Measurements from ENCODE around the gene TCTA. TPM values are rescaled to one million over a fixed set of nuclear protein-coding genes. Genes with fewer than 3 reads are reported as not detected.

The TCTA gene
- total and polyA plus RNA-seq, 10 of the 15 experiments (the other 5 are each of a cell fraction or from before 2014, with no cell fraction given) = 6.5 to 30.5 (median 18.3) TPM

- DNase-seq (ENCODE audit: low read depth, low spot score) = no peak
- H3K36me3 ChIP-seq (ENCODE audit: control insufficient read depth in 2 of 2, insufficient read depth in 2 of 2, low read length in 1 of 2) = peaks cover 0 to 4% of the 10 kb centered on the region in 2 experiments; a peak in 2 of 4 replicates
- RAD21 ChIA-PET (ENCODE audit: unreplicated experiment) = interaction anchor here (1.1 kb wide), 1 partner anchor 45 kb away, joined by 3 read pairs; the partner anchor contains the start of gene USP4
- H3K4me2 ChIP-seq (ENCODE audit: control insufficient read depth, insufficient read depth) = 0 out of 2 replicates have a peak overlapping the region, but pooled peaks have one; percentile 47
- no peak overlapping the region for H3K4me3 ChIP-seq
- H3K27ac ChIP-seq (ENCODE audit: control insufficient read depth, insufficient read depth) = no peak overlapping the region; the same call in 1 of the 2 replicates
- TF ChIP-seq CTCF (IDR thresholded peaks at IDR 0.05 in 2 of 3, conservative IDR thresholded peaks at IDR 0.05 in 1 of 3; ENCODE audit: control insufficient read depth in 2 of 3, extremely low read depth in 1 of 3, insufficient read depth in 1 of 3, low read depth in 3 of 3, low read length in 3 of 3) = no peak
- TF ChIP-seq BCLAF1 (IDR thresholded peaks at IDR 0.05) = no peak
- no peak for TF ChIP-seq FOXK2 (IDR thresholded peaks at IDR 0.05)
- TF ChIP-seq SIN3A (IDR thresholded peaks at IDR 0.05; ENCODE audit: low read depth, low read length) = no peak
- no peak for TF ChIP-seq MEF2A (IDR thresholded peaks at IDR 0.05; ENCODE audit: insufficient read depth, low read depth, low read length)
- TF ChIP-seq ESRRA (IDR thresholded peaks at IDR 0.05; ENCODE audit: low read length) = no peak
- no peak for TF ChIP-seq FOS (IDR thresholded peaks at IDR 0.05; ENCODE audit: borderline replicate concordance, extremely low read depth, insufficient read length)
- no peak for TF ChIP-seq BCL11A (IDR thresholded peaks at IDR 0.05; ENCODE audit: low read depth, low read length)
- TF ChIP-seq E4F1 (IDR thresholded peaks at IDR 0.05; ENCODE audit: borderline replicate concordance, partially characterized antibody) = no peak
- no peak for TF ChIP-seq SMAD1 (IDR thresholded peaks at IDR 0.05; ENCODE audit: low read depth, partially characterized antibody)
- TF ChIP-seq HDAC6 (IDR thresholded peaks at IDR 0.05; ENCODE audit: unreplicated experiment) = no peak
- no peak for TF ChIP-seq POU2F2 (IDR thresholded peaks at IDR 0.05; ENCODE audit: borderline replicate concordance, low read depth, low read length)
- TF ChIP-seq JUNB (IDR thresholded peaks at IDR 0.05) = no peak
- TF ChIP-seq EGR1 (IDR thresholded peaks at IDR 0.05; ENCODE audit: borderline replicate concordance in 1 of 2, low read depth in 2 of 2, low read length in 2 of 2) = no peak
- no peak for TF ChIP-seq BRCA1 (IDR thresholded peaks at IDR 0.05; ENCODE audit: low read depth, low read length)
- no peak for TF ChIP-seq ELK1 (IDR thresholded peaks at IDR 0.05; ENCODE audit: low read depth, low read length)
- H4K20me1 ChIP-seq (ENCODE audit: control insufficient read depth, insufficient read depth) = peaks cover 4% of the 10 kb centered on the region; the same call in 1 of the 2 replicates
- TSS peak; percentile 46 for BruUV-seq (replicated peaks)
- 47% methylated on average over 1 of the region's 1 CpG for WGBS (ENCODE audit: insufficient coverage, insufficient replicate concordance, low lambda C conversion rate, missing lambda C conversion rate)
- POLR2A ChIA-PET = no interaction called here
- CTCF ChIA-PET = interaction anchor here (0.9 to 1.3 kb wide), 2 partner anchors 9 to 12 kb away, joined by 3 read pairs; no protein-coding TSS in a partner anchor
- H3K9me3 ChIP-seq (replicated peaks; ENCODE audit: control insufficient read depth, insufficient read depth, low read length) = peaks cover 4% of the 10 kb centered on the region
- no peak for ATAC-seq
- FAIRE-seq = no peak
- intact Hi-C loops (cut with micrococcal nuclease; ENCODE audit: unreplicated experiment) (no loop called here), in situ Hi-C loops (cut with MboI) (no loop called here)
- no peaks in the 10 kb centered on the region for H3K27me3 ChIP-seq (replicated peaks in 1 of 2; ENCODE audit: control insufficient read depth in 2 of 2, insufficient read depth in 2 of 2, low read length in 1 of 2)
- H3K4me1 ChIP-seq (ENCODE audit: control insufficient read depth, insufficient read depth, low read length) = peaks cover 6% of the 10 kb centered on the region
- peaks cover 82% of the 10 kb centered on the region for H3K79me2 ChIP-seq (ENCODE audit: control insufficient read depth, insufficient read depth, low read length)
- no peak overlapping the region for H2AFZ ChIP-seq (ENCODE audit: control insufficient read depth, low read depth, low read length)
- no peak overlapping the region for H3K9ac ChIP-seq (ENCODE audit: control insufficient read depth, insufficient read depth, low read length)
- SMC1A ChIA-PET (ENCODE audit: uncharacterized antibody, unreplicated experiment) = no interaction called here
Observed at GRCh38 chr3:49385617-49386016, 26.6 kb upstream of the TCTA start.
